MM.1S (cell line): Measurements from ENCODE around the gene ZC3H4.

Experiments
- DNase-seq: peaks from one replicate; pipeline ENCODE4 v3.0.0-alpha.2; 2015
- H2AFZ ChIP-seq: fragments of 300-600 bp; sonication (generic); 2 replicates; pipeline ENCODE4 v1.6.0; 2016; ENCODE audit warnings: antibody characterized with exemption, low read length
- H3F3A ChIP-seq: fragments of 300-600 bp; sonication (generic); 2 replicates; pipeline ENCODE4 v1.6.1; 2016; ENCODE audit warnings: mild to moderate bottlenecking, antibody characterized with exemption, low read length, moderate library complexity, mixed read lengths; ENCODE audit not compliant: insufficient read depth
- H3K27ac ChIP-seq: fragments of 300-600 bp; sonication (generic); 2 replicates; pipeline ENCODE4 v1.5.1; 2016; ENCODE audit warnings: mild to moderate bottlenecking, low read length
- H3K27me3 ChIP-seq: fragments of 300-600 bp; sonication (generic); replicated peaks from 2 replicates; pipeline ENCODE4 v1.6.0; 2016; ENCODE audit warnings: low read length; ENCODE audit not compliant: insufficient read depth
- H3K36me3 ChIP-seq: fragments of 300-600 bp; sonication (generic); replicated peaks from 2 replicates; pipeline ENCODE4 v1.6.1; 2016; ENCODE audit warnings: mild to moderate bottlenecking, low read length, mixed read lengths; ENCODE audit not compliant: insufficient read depth
- H3K4me1 ChIP-seq: fragments of 300-600 bp; sonication (generic); 2 replicates; pipeline ENCODE4 v1.6.1; 2016; ENCODE audit warnings: low read length, mixed read lengths
- H3K4me2 ChIP-seq: fragments of 300-600 bp; sonication (generic); 2 replicates; pipeline ENCODE4 v1.6.0; 2016; ENCODE audit warnings: low read depth, low read length
- H3K4me3 ChIP-seq: fragments of 300-600 bp; sonication (generic); 2 replicates; pipeline ENCODE4 v1.5.1; 2016; ENCODE audit warnings: low read length, mixed read lengths
- H3K79me2 ChIP-seq: fragments of 300-600 bp; sonication (generic); 2 replicates; pipeline ENCODE4 v1.6.1; 2016; ENCODE audit warnings: mixed run types, low read length, mixed read lengths
- H3K9ac ChIP-seq: fragments of 300-600 bp; sonication (generic); 2 replicates; pipeline ENCODE4 v1.6.1; 2016; ENCODE audit warnings: low read length, mixed read lengths
- H3K9me2 ChIP-seq: fragments of 300-600 bp; sonication (generic); replicated peaks from 2 replicates; pipeline ENCODE4 v1.6.1; 2016; ENCODE audit warnings: mild to moderate bottlenecking, low read length, mixed read lengths; ENCODE audit not compliant: insufficient read depth
- H3K9me3 ChIP-seq: fragments of 300-600 bp; sonication (generic); replicated peaks from 2 replicates; pipeline ENCODE4 v1.6.1; 2016; ENCODE audit warnings: mild to moderate bottlenecking, low read length, mixed read lengths; ENCODE audit not compliant: insufficient read depth
- H4K20me1 ChIP-seq: fragments of 300-600 bp; sonication (generic); 2 replicates; pipeline ENCODE4 v1.6.1; 2016; ENCODE audit warnings: mild to moderate bottlenecking, low read length, moderate library complexity, mixed read lengths; ENCODE audit not compliant: insufficient read depth
- EZH2 ChIP-seq: fragments of 300-600 bp; sonication (generic); optimal IDR thresholded peaks from 2 replicates; pipeline ENCODE3; 2017; ENCODE audit warnings: low read depth, mild to moderate bottlenecking, antibody characterized with exemption, low read length, mixed read lengths
- EZH2phosphoT487 ChIP-seq: fragments of 300-600 bp; sonication (generic); IDR thresholded peaks from 2 replicates; pipeline ENCODE4 v1.6.1; 2018; ENCODE audit warnings: antibody characterized with exemption, low read length
- TF ChIP-seq, protein P1 (sequence below): fragments of 300-600 bp; sonication (generic); IDR thresholded peaks from 2 replicates; pipeline ENCODE4 v1.5.1; 2016; ENCODE audit warnings: antibody characterized with exemption, low read length, mixed read lengths

The ZC3H4 gene

DNA sequence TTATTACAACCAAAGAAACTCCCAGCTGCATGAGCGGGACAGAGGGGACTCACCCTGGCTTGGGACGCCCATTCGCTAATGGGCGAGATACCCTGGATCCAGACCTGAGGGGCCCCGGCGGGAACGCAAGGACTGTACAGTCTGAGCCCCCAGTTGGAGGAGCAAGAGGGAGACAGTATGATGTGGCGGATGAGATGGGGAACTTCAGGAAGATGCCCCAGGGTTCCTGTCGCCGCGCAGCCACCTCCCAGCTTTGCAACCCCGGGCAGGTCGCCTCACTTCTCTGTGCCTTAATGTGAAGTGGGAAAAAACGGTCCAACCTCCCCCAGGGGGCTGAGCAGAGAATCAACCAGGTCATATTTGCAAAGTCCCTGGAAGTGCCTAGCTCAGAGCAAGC lies 91.4 kb downstream of the ZC3H4 start:
- Histone ChIP-seq H3F3A (no peaks in the 10 kb centered on the region), H3K79me2 (no peaks in the 10 kb centered on the region), H3K4me2 (no peak overlapping the region), H3K4me3 (no peak overlapping the region), H4K20me1 (no peaks in the 10 kb centered on the region), H3K36me3 (no peaks in the 10 kb centered on the region), H3K27me3 (peaks cover 61% of the 10 kb centered on the region), H2AFZ (no peak overlapping the region), H3K9ac (no peak overlapping the region), H3K27ac (no peak overlapping the region), H3K9me3 (no peaks in the 10 kb centered on the region), H3K9me2 (no peaks in the 10 kb centered on the region), H3K4me1 (no peaks in the 10 kb centered on the region)
- TF ChIP-seq, protein P1, sequence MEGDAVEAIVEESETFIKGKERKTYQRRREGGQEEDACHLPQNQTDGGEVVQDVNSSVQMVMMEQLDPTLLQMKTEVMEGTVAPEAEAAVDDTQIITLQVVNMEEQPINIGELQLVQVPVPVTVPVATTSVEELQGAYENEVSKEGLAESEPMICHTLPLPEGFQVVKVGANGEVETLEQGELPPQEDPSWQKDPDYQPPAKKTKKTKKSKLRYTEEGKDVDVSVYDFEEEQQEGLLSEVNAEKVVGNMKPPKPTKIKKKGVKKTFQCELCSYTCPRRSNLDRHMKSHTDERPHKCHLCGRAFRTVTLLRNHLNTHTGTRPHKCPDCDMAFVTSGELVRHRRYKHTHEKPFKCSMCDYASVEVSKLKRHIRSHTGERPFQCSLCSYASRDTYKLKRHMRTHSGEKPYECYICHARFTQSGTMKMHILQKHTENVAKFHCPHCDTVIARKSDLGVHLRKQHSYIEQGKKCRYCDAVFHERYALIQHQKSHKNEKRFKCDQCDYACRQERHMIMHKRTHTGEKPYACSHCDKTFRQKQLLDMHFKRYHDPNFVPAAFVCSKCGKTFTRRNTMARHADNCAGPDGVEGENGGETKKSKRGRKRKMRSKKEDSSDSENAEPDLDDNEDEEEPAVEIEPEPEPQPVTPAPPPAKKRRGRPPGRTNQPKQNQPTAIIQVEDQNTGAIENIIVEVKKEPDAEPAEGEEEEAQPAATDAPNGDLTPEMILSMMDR, result no peak
- TF ChIP-seq EZH2phosphoT487, result no peak
- no peak for TF ChIP-seq EZH2
- DNase-seq, result no peak

DNA sequence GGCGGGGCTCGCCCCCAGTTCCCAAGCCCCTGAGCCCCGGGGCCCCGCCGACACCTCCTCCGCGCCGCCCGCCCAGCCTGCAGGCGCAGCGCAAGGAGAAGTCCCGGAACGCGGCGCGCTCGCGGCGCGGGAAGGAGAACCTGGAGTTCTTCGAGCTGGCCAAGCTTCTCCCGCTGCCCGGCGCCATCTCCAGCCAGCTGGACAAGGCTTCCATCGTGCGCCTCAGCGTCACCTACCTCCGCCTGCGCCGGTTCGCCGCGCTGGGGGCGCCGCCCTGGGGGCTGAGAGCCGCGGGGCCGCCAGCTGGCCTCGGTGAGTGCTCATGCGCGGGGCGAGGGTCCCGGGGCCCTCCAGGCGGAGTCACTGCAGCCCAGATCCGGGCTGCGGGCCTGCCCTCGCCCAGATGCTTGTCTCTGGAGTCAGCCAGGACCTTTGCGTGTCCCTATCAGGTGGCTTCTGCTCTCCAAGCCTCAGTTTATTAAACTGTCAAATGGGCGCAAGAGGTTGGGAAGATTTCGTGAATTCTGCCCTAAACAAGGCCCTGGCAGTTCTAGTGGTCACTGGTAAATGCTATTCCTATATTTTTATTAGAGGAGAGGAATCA lies 91.9 kb downstream of the ZC3H4 start:
- no peaks in the 10 kb centered on the region for H3K4me1 ChIP-seq
- no peak for DNase-seq
- H3K36me3 ChIP-seq, result no peaks in the 10 kb centered on the region
- H3K27me3 ChIP-seq, result peaks cover 61% of the 10 kb centered on the region
- no peak overlapping the region for H3K9ac ChIP-seq
- no peak overlapping the region for H3K4me3 ChIP-seq
- H3K9me3 ChIP-seq, result no peaks in the 10 kb centered on the region
- H3K27ac ChIP-seq, result no peak overlapping the region
- no peaks in the 10 kb centered on the region for H3K9me2 ChIP-seq
- TF ChIP-seq, protein P1, result no peak
- TF ChIP-seq EZH2phosphoT487, result no peak
- no peak for TF ChIP-seq EZH2
- H3K4me2 ChIP-seq, result no peak overlapping the region
- no peaks in the 10 kb centered on the region for H4K20me1 ChIP-seq
- no peaks in the 10 kb centered on the region for H3K79me2 ChIP-seq
- H3F3A ChIP-seq, result no peaks in the 10 kb centered on the region
- H2AFZ ChIP-seq, result no peak overlapping the region

DNA sequence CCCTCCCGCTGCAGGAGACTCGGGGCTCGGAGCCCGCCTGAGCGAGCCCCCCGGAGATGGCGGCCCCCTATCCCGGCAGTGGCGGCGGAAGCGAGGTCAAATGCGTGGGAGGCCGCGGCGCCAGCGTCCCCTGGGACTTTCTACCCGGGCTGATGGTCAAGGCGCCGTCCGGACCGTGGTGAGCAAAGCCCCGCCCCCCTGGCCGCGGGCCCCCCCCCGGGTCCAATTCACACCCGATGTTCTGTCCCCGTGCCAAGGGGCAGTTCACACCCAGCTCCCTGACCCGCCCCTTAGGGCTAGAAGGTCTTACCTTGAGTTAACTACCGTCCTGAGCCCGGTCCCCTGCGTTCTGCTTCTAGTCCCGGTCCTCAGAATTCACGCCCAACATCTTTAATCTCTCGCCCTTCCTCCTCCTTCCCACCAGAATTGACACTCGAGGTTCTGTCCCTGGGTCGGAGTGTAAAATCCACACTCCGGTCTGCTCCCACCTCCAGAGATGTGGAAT lies 92.5 kb downstream of the ZC3H4 start:
- no peak overlapping the region for H3K4me3 ChIP-seq
- no peak overlapping the region for H3K4me2 ChIP-seq
- H3K36me3 ChIP-seq, result no peaks in the 10 kb centered on the region
- no peaks in the 10 kb centered on the region for H4K20me1 ChIP-seq
- TF ChIP-seq EZH2phosphoT487 (no peak), EZH2 (no peak)
- TF ChIP-seq, protein P1, result no peak
- no peak overlapping the region for H3K9ac ChIP-seq
- no peak for DNase-seq
- H3K27me3 ChIP-seq, result peaks cover 57% of the 10 kb centered on the region
- no peaks in the 10 kb centered on the region for H3K9me2 ChIP-seq
- no peak overlapping the region for H3K27ac ChIP-seq
- H2AFZ ChIP-seq, result no peak overlapping the region
- H3F3A ChIP-seq, result no peaks in the 10 kb centered on the region
- H3K4me1 ChIP-seq, result no peaks in the 10 kb centered on the region
- H3K9me3 ChIP-seq, result no peaks in the 10 kb centered on the region
- H3K79me2 ChIP-seq, result no peaks in the 10 kb centered on the region
